ENCODE measurements around the gene MRPS27. TPM values are rescaled to one million over a fixed set of nuclear protein-coding genes. Genes with fewer than 3 reads are reported as not detected.

MRPS27 gene
- total RNA-seq, 4 donors from 2014 or later: 48.6 to 57.9 (median 55.1) TPM

DNA sequence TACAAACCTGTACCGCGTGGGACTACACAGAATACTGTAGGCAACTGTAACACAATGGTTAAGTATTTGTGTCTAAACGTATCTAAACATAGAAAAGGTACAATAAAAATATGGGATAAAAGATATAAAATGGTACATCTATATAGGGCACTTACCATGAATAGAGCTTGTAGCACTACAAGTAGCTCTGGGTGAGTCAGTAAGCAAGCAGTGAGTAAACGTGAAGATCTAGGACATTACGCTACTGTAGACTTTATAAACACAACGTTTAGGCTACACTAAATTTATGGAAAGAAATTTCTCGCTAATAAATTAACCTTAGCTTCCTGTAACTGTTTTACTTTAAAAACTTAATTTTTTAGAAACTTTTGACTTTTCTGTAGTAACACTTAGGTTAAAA lies 46.5 kb downstream of the MRPS27 start:
- TF ChIP-seq POLR2A (IDR thresholded peaks at IDR 0.05) (no peak), EP300 (IDR thresholded peaks at IDR 0.05) (no peak), POLR2AphosphoS5 (IDR thresholded peaks at IDR 0.05) (no peak)
- TF ChIP-seq, protein P1, sequence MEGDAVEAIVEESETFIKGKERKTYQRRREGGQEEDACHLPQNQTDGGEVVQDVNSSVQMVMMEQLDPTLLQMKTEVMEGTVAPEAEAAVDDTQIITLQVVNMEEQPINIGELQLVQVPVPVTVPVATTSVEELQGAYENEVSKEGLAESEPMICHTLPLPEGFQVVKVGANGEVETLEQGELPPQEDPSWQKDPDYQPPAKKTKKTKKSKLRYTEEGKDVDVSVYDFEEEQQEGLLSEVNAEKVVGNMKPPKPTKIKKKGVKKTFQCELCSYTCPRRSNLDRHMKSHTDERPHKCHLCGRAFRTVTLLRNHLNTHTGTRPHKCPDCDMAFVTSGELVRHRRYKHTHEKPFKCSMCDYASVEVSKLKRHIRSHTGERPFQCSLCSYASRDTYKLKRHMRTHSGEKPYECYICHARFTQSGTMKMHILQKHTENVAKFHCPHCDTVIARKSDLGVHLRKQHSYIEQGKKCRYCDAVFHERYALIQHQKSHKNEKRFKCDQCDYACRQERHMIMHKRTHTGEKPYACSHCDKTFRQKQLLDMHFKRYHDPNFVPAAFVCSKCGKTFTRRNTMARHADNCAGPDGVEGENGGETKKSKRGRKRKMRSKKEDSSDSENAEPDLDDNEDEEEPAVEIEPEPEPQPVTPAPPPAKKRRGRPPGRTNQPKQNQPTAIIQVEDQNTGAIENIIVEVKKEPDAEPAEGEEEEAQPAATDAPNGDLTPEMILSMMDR (IDR thresholded peaks at IDR 0.05): no peak

GRCh38 chr5:72272398-72272797 lies 47.6 kb downstream of the MRPS27 start:
- peaks cover 3 to 17% (median 5%) of the 10 kb centered on the region in 3 donors for H3K4me1 ChIP-seq
- no peaks in the 10 kb centered on the region for H3K9me3 ChIP-seq
- H3K36me3 ChIP-seq: peaks cover 0 to 6% of the 10 kb centered on the region in 2 donors
- H3K27me3 ChIP-seq: no peaks in the 10 kb centered on the region
- ATAC-seq: no peak
- H3K4me3 ChIP-seq: no peak overlapping the region
- H3K27ac ChIP-seq: no peak overlapping the region
- 71 to 86% methylated on average over 3 to 4 of the region's 4 CpGs for WGBS, 2 donors (ENCODE audit: low coverage in 1 of 2)
- no peak for TF ChIP-seq EP300 (IDR thresholded peaks at IDR 0.05)
- no peak for TF ChIP-seq POLR2AphosphoS5 (IDR thresholded peaks at IDR 0.05)
- no peak for TF ChIP-seq POLR2A (IDR thresholded peaks at IDR 0.05)
- TF ChIP-seq, protein P1 (IDR thresholded peaks at IDR 0.05): no peak

More for the DNA sequence above, 46.5 kb downstream of the MRPS27 start:
- WGBS, 2 donors (ENCODE audit: low coverage in 1 of 2): 82 to 92% methylated on average over 6 to 7 of the region's 7 CpGs
- Histone ChIP-seq H3K27ac (no peak overlapping the region), H3K4me1 (peaks cover 0 to 6% (median 3%) of the 10 kb centered on the region in 3 donors), H3K4me3 (no peak overlapping the region), H3K36me3 (peaks cover 0 to 6% of the 10 kb centered on the region in 2 donors), H3K9me3 (no peaks in the 10 kb centered on the region), H3K27me3 (no peaks in the 10 kb centered on the region)
- ATAC-seq: no peak

GRCh38 chr5:72271702-72272101 lies 48.3 kb downstream of the MRPS27 start:
- whole genome bisulfite sequencing, 2 donors (ENCODE audit: low coverage in 1 of 2): 88 to 96% methylated on average over 3 of the region's 3 CpGs
- Histone ChIP-seq H3K9me3 (no peaks in the 10 kb centered on the region), H3K4me1 (peaks cover 3 to 22% (median 5%) of the 10 kb centered on the region in 3 donors), H3K27me3 (no peaks in the 10 kb centered on the region), H3K36me3 (peaks cover 0 to 4% of the 10 kb centered on the region in 2 donors), H3K4me3 (no peak overlapping the region), H3K27ac (no peak overlapping the region)
- no peak for ATAC-seq
- TF ChIP-seq, protein P1 (IDR thresholded peaks at IDR 0.05): no peak
- no peak for TF ChIP-seq EP300 (IDR thresholded peaks at IDR 0.05)
- TF ChIP-seq POLR2A (IDR thresholded peaks at IDR 0.05): no peak
- TF ChIP-seq POLR2AphosphoS5 (IDR thresholded peaks at IDR 0.05): no peak

DNA sequence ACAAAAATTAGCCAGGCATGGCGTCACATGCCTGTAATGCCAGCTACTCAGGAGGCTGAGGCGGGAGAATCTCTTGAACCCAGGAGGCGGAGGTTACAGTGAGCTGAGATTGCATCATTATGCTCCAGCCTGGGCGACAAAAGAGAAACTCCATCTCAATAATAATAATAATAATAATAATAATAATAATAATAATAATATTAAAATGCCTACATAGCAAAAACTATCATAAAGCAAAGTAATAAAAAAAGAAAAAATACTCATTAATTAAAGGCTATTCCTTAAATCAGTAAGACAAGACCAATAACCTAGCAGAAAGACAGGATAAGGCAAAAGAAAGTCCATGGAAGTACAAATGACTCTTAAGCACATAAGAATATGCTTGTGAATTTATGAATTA lies 50.0 kb downstream of the MRPS27 start:
- peaks cover 3 to 39% (median 5%) of the 10 kb centered on the region in 3 donors for H3K4me1 ChIP-seq
- TF ChIP-seq POLR2AphosphoS5 (IDR thresholded peaks at IDR 0.05) (no peak), EP300 (IDR thresholded peaks at IDR 0.05) (no peak), POLR2A (IDR thresholded peaks at IDR 0.05) (no peak)
- TF ChIP-seq, protein P1 (IDR thresholded peaks at IDR 0.05): no peak
- 96% methylated on average over 3 of the region's 4 CpGs; no CpG with 5 or more reads in 1 of the 2 donors for WGBS, 2 donors (ENCODE audit: low coverage in 1 of 2)
- no peak overlapping the region for H3K27ac ChIP-seq
- H3K9me3 ChIP-seq: no peaks in the 10 kb centered on the region
- no peak overlapping the region for H3K4me3 ChIP-seq
- H3K36me3 ChIP-seq: no peaks in the 10 kb centered on the region
- H3K27me3 ChIP-seq: no peaks in the 10 kb centered on the region
- no peak for ATAC-seq

DNA sequence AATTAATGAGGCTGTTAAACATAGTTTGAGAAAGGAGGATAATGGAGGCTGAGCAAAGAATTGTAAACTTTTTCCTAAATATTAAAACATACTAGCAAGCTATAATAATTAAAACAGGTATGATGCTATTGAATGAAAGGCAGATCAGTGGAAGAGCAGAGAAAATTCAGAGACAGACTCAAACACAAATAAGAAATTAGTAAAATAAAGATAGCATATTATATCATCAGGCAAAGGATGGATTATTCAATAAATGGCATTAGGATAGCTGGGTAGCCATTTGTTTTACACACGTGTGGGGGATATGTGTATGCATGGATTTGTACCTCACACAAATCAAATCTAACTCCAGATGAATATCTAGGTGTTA lies 50.6 kb downstream of the MRPS27 start:
- H3K4me3 ChIP-seq: no peak overlapping the region
- no peak for TF ChIP-seq EP300 (IDR thresholded peaks at IDR 0.05)
- no peak for TF ChIP-seq POLR2AphosphoS5 (IDR thresholded peaks at IDR 0.05)
- no peaks in the 10 kb centered on the region for H3K27me3 ChIP-seq
- H3K9me3 ChIP-seq: no peaks in the 10 kb centered on the region
- 89 to 91% methylated on average over 1 of the region's 1 CpG for WGBS, 2 donors (ENCODE audit: low coverage in 1 of 2)
- no peaks in the 10 kb centered on the region for H3K36me3 ChIP-seq
- no peak for ATAC-seq
- peaks cover 3 to 45% (median 5%) of the 10 kb centered on the region in 3 donors for H3K4me1 ChIP-seq
- H3K27ac ChIP-seq: no peak overlapping the region
